ENCODE data around the gene CACNA1C.

CACNA1C gene

GRCh38 chr12:2536724-2537123, 483.9 kb downstream of the CACNA1C start:
- DNase-seq, result no peak

GRCh38 chr12:2537868-2538541, 485.2 kb downstream of the CACNA1C start:
- DNase-seq, result no peak

GRCh38 chr12:2539938-2540337, 487.2 kb downstream of the CACNA1C start:
- DNase-seq, result no peak

GRCh38 chr12:2540535-2540941, 487.8 kb downstream of the CACNA1C start:
- DNase-seq, result no peak

- DNase-seq, result no peak
These were observed 488.9 kb downstream of the CACNA1C start for GRCh38 chr12:2541631-2542204.

- DNase-seq, result no peak
These were observed 491.0 kb downstream of the CACNA1C start for GRCh38 chr12:2543801-2544200.

- no peak for DNase-seq
These were observed 491.4 kb downstream of the CACNA1C start for GRCh38 chr12:2544230-2544629.

GRCh38 chr12:2547273-2548044, 494.7 kb downstream of the CACNA1C start:
- peak; percentile 87 to 92 (median 90) for DNase-seq

GRCh38 chr12:2548081-2548480, 495.3 kb downstream of the CACNA1C start:
- DNase-seq, result no peak

GRCh38 chr12:2550561-2551411, 498.0 kb downstream of the CACNA1C start:
- no peak for DNase-seq

- peak; percentile 71 to 88 (median 82) for DNase-seq
These were observed 498.7 kb downstream of the CACNA1C start for GRCh38 chr12:2551412-2551900.

GRCh38 chr12:2552000-2552756, 499.4 kb downstream of the CACNA1C start:
- DNase-seq, result no peak

GRCh38 chr12:2553388-2554126, 500.8 kb downstream of the CACNA1C start:
- no peak for DNase-seq

- DNase-seq, result no peak
These were observed 502.8 kb downstream of the CACNA1C start for GRCh38 chr12:2555487-2556082.

- DNase-seq, result no peak
These were observed 504.8 kb downstream of the CACNA1C start for GRCh38 chr12:2557597-2557996.

- no peak for DNase-seq
These were observed 507.1 kb downstream of the CACNA1C start for GRCh38 chr12:2559931-2560330.

- peak in 2 of 4 experiments; percentile 19 to 21 for DNase-seq
These were observed 507.6 kb downstream of the CACNA1C start for GRCh38 chr12:2560356-2560755.

GRCh38 chr12:2561367-2561766, 508.6 kb downstream of the CACNA1C start:
- DNase-seq, result peak in 3 of 4 experiments; percentile 8 to 25 (median 8)

- no peak for DNase-seq
These were observed 509.6 kb downstream of the CACNA1C start for GRCh38 chr12:2562400-2562799.

GRCh38 chr12:2563709-2564108, 510.9 kb downstream of the CACNA1C start:
- no peak for DNase-seq

- DNase-seq, result no peak
These were observed 513.4 kb downstream of the CACNA1C start for GRCh38 chr12:2566161-2566560.
